GM10266 (cell line): ENCODE results near the gene AIM2.
"Not testable (repeated sequence)": the region's sequence is repeated elsewhere in the genome, so short reads cannot be mapped to it uniquely, and the experiment has no call there.

Experiments
- DNase-seq: peaks from one replicate; pipeline ENCODE4 v3.0.0; 2012; ENCODE audit errors: extremely low spot score
- CTCF ChIP-seq: IDR thresholded peaks from 2 replicates; pipeline ENCODE4 v1.5.1; 2012; ENCODE audit warnings: mild to moderate bottlenecking, low read depth; ENCODE audit not compliant: control insufficient read depth, insufficient read depth; ENCODE audit errors: missing control alignments

AIM2 gene

GRCh38 chr1:159076438-159077119 lies at the start of gene AIM2:
Gene AIM2, minus strand, starts transcription at chr1:159076766. Its CDS starts 3,267 bp downstream, at chr1:159073499.
- peak; percentile 66 for DNase-seq
- no peak for TF ChIP-seq CTCF

GRCh38 chr1:159123587-159123986 lies 47.0 kb upstream of the AIM2 start:
- no peak for TF ChIP-seq CTCF

GRCh38 chr1:159122005-159122621 lies 45.5 kb upstream of the AIM2 start:
- no peak for TF ChIP-seq CTCF

More at GRCh38 chr1:159123587-159123986, 47.0 kb upstream of the AIM2 start:
- no peak for DNase-seq

GRCh38 chr1:159121526-159121925 lies 45.0 kb upstream of the AIM2 start:
- no peak for TF ChIP-seq CTCF
- DNase-seq, result peak; percentile 6

More at GRCh38 chr1:159122005-159122621, 45.5 kb upstream of the AIM2 start:
- peak; percentile 40 for DNase-seq

- no peak for TF ChIP-seq CTCF
- DNase-seq, result no peak
These were observed 43.8 kb upstream of the AIM2 start for GRCh38 chr1:159120317-159120716.

GRCh38 chr1:159113596-159114433 lies 37.2 kb upstream of the AIM2 start:
- DNase-seq, result no peak
- TF ChIP-seq CTCF, result no peak

- DNase-seq, result not testable (repeated sequence)
These were observed 26.5 kb upstream of the AIM2 start for GRCh38 chr1:159103021-159103420.
